ENCODE results near the gene AKNAD1.

DNA sequence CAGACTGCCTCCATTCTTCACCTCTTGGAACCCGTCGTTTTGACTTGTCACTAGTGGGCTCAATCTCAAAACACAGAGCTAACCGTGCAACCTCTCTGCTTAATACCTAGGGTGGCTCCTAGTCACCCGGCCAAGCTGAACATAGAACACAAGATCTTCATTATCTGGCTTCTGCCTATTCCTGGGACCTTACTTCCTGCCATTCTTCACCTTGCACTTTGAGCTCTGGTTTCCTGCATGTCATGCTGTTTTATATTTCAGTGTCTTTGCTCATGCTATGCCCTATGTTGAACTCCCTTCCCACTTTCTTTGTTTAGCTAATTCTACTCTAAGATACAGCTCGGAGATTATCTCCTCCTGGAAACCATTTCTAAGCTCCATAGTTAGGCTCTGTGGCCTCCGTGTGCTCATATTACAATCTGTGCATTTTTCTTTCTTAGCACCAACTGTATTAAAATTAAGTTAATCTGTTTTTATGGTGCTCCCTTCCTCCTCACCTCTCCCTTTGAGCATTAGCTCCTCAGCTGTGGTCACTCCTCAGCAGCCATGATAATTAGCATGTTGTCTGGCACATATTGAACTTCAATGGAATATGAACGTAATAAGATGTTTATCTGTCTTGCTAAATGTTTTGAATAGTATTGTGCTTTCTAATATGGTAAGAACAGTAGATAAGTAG is 33.0 kb upstream of the AKNAD1 start:
- TF ChIP-seq, protein P1, sequence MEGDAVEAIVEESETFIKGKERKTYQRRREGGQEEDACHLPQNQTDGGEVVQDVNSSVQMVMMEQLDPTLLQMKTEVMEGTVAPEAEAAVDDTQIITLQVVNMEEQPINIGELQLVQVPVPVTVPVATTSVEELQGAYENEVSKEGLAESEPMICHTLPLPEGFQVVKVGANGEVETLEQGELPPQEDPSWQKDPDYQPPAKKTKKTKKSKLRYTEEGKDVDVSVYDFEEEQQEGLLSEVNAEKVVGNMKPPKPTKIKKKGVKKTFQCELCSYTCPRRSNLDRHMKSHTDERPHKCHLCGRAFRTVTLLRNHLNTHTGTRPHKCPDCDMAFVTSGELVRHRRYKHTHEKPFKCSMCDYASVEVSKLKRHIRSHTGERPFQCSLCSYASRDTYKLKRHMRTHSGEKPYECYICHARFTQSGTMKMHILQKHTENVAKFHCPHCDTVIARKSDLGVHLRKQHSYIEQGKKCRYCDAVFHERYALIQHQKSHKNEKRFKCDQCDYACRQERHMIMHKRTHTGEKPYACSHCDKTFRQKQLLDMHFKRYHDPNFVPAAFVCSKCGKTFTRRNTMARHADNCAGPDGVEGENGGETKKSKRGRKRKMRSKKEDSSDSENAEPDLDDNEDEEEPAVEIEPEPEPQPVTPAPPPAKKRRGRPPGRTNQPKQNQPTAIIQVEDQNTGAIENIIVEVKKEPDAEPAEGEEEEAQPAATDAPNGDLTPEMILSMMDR (IDR thresholded peaks at IDR 0.05) = no peak
- no peak for TF ChIP-seq POLR2AphosphoS5 (IDR thresholded peaks at IDR 0.05)

Measured in breast epithelium (tissue), 3 donors.